GM12891 (cell line): ENCODE data around the gene TRABD2B.

Experiments used
- DNase-seq: peaks from one replicate; pipeline ENCODE4 v3.0.0; 2011; ENCODE audit warnings: low spot score; ENCODE audit not compliant: insufficient read length
- FAIRE-seq: peaks from 2 replicates; lab custom pipeline; 2011; peaks lifted over from hg19 to GRCh38; lab: Jason Lieb, UNC
- PAX5 ChIP-seq: IDR thresholded peaks from 2 replicates; pipeline ENCODE4 v1.6.1; 2011; ENCODE audit warnings: low read length, moderate library complexity, mild to moderate bottlenecking; ENCODE audit not compliant: insufficient read depth, severe bottlenecking
- POLR2A ChIP-seq: IDR thresholded peaks from 2 replicates; pipeline ENCODE4 v1.6.1; 2011; ENCODE audit warnings: low read depth, low read length, control low read depth
- POLR2AphosphoS5 ChIP-seq: IDR thresholded peaks from 2 replicates; pipeline ENCODE4 v1.6.1; 2011; ENCODE audit warnings: low read depth, low read length, control low read depth
- POU2F2 ChIP-seq: IDR thresholded peaks from 2 replicates; pipeline ENCODE4 v1.6.1; 2011; ENCODE audit warnings: low read depth, mild to moderate bottlenecking, control low read depth, low read length, moderate library complexity
- SPI1 ChIP-seq: IDR thresholded peaks from 2 replicates; pipeline ENCODE4 v1.6.1; 2011; ENCODE audit warnings: low read depth, low read length, control low read depth
- TAF1 ChIP-seq: IDR thresholded peaks from 2 replicates; pipeline ENCODE4 v1.6.1; 2011; ENCODE audit warnings: low read depth, low read length, control low read depth

Gene TRABD2B

DNA sequence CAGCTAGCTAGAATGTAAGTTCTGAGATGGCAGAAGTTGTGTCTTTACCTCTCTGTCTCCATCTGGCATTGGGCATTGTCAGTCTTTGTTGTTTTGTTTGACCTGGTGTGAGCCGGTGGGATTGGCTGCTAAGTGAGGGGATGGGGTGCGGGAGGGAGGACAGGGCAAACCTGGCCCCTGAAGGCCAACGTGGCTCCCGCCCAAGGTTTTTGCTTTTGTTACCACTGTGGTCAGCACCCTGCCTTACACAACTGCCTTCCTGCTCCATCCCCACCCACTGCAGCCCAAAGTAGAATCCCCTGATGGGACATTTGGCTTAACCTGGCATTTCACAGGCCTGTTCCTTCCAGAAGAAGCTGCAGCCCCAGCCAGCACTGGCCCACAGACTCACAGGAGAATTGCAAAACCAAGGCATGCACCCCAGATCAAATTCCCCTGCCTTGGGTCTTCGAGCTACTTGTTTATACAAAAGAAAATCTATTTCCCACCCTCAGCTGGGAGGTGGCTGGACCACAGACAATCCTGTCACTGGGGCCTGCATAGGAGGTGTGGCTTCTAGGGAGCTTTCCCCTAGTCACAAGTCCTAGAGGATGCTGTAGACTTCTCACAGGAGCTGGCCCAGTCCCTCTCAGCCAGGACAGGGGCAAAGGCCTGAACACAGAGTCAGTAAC, 147.5 kb downstream of the TRABD2B start:
- no peak for DNase-seq
- no peak for FAIRE-seq
- TF ChIP-seq POLR2AphosphoS5 (no peak), POU2F2 (no peak), POLR2A (no peak), PAX5 (no peak), SPI1 (no peak), TAF1 (no peak)

DNA sequence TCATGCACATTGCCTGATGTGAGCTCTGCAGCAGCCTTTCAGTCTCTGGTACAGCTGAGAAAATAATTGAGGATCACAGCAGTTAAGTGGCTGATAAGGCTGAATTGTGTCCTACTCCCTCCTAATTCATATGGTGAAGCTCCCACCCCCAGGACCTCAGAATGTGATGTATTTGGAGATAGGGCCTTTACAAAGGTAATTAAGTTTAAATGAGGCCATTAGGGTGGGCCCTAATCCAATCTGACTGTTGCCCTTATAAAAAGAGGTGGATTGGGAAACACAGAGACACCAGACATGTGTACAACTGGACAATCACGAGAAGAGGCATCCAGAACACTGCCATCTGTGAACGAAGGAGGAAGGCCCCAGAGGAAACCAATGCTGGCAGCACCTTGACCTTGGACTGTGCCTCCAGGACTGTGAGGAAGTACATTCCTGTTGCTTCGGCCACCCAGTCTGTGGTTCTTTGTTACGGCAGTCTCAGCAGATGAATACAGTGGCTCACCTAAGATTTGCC, 148.1 kb downstream of the TRABD2B start:
- FAIRE-seq: no peak
- DNase-seq: no peak
- TF ChIP-seq TAF1: no peak
- no peak for TF ChIP-seq POU2F2
- no peak for TF ChIP-seq SPI1
- TF ChIP-seq POLR2A: no peak

- TF ChIP-seq TAF1 (no peak), SPI1 (no peak), POU2F2 (no peak), PAX5 (no peak), POLR2AphosphoS5 (no peak)
- FAIRE-seq (no peak), DNase-seq (no peak)
Measured at GRCh38 chr1:47847763-47848162, 149.4 kb downstream of the TRABD2B start.

GRCh38 chr1:47844558-47844955, 152.6 kb downstream of the TRABD2B start:
- no peak for TF ChIP-seq POLR2AphosphoS5
- no peak for TF ChIP-seq PAX5
- TF ChIP-seq SPI1: no peak
- TF ChIP-seq TAF1: no peak
- TF ChIP-seq POU2F2: no peak
- no peak for TF ChIP-seq POLR2A
- DNase-seq (no peak), FAIRE-seq (no peak)

DNA sequence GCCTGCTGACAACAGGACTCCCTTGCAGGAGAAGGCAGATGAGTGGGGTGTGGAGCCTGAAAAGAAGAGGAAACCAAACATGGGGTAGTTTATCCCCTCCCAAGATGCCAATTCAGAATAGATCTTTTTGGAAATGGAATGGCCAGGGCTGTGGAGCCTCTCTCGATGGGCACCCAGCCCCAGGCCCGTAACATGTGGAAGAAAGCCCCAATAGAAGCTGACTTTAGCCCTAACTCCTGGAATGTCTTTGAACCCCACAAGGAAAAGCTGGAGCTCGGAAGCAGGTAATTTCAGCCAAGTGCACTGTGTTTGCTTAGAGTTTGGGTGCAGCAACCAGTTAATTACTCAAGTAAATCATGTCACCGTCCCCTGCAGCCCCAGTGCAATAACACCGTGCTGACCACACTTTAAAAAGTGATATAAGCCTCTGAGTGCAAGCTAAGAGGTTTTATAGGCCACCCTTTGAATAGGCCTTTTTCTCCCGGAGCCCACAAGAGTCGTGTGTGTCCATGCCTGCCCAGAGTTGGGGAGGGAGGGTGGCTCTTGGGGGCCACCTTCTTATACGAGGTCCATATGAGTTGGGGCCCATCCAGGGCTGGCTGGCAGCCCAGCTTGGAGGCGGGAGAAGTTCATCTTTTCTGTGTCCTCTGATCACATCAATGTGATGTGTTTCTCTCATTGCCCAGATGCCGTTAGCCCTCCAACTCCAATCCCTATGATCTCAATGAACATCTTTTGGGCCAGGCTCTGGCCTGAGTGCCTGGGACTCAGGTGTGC, 153.2 kb downstream of the TRABD2B start:
- no peak for TF ChIP-seq TAF1
- no peak for TF ChIP-seq PAX5
- TF ChIP-seq POLR2AphosphoS5: no peak
- TF ChIP-seq POLR2A: no peak
- TF ChIP-seq POU2F2: no peak
- no peak for TF ChIP-seq SPI1
- FAIRE-seq (no peak), DNase-seq (no peak)

GRCh38 chr1:47843059-47843458, 154.1 kb downstream of the TRABD2B start:
- DNase-seq (no peak), FAIRE-seq (no peak)
- TF ChIP-seq POU2F2 (no peak), SPI1 (no peak), TAF1 (no peak), POLR2A (no peak), POLR2AphosphoS5 (no peak)

DNA sequence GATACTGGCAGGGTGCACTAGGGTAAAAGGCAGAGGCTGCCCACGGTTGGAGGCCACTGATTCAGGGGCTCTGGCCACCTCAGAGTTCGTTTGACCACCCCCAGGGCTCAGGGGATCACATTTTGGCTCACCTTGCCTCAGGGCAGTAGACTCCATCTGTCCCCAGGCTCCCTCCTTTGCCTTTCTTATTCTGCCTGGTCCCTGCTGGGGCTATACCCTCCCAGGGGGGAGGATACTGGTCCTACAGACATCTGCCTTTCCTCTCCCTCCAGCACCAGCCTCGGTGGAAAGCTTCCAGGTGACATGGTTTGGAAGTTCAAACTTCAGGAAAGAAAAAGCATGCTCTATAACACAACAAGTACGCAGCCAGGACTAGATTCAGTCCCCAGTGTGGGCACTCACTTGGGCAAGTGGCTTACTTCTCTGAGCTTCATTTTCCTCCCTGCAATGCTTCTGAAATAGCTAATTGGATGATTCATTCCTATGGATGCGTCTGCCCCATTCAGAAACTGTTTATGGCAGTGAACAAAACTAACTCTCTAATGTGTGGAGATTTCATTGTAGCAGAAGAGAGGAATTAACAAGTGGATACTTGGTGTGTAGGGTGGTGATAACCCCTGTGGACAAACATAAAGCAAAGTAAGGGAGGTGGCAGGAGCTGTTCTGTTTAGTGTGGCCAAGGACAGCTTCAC, 154.8 kb downstream of the TRABD2B start:
- TF ChIP-seq POLR2AphosphoS5 (no peak), TAF1 (no peak)
- DNase-seq: no peak
- FAIRE-seq: no peak

GRCh38 chr1:47841356-47841755, 155.8 kb downstream of the TRABD2B start:
- FAIRE-seq: no peak

DNA sequence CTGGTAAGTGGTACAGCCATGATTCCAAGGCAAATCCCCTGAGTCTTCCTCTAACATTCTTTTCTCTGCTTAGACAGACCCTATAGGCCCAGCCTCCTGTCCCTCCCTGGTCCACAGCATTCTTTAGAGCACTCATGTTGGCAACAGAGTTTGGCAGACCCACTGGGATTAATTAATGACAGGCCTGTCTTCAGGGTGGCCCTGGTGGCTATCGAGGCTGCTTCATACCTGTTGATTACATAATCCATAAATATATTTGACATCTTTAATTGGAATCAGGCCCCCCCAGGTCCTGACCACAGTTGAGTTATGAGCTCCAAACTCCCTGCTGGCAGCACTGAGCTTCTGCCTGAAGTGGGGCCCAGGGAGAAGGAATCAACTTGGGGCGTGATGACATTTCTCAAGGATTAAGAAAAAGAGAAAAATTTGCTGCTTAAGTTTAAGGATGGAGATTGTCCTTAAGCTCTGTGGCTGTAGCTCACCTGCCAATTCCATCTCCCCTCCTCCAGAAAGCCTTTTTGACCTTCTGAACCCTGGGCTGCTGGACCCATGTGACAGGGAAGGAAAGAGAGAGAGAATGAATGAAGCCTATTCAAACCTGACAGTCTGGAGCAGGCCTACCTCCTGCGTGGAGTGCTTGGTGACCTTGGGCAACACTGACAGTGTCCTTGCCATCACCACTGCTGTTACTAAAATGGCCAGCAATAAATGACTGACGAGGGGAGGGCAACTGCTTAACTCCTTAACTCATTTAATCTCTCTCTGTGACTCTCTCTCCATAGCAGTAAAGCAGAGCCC, 156.6 kb downstream of the TRABD2B start:
- DNase-seq (no peak), FAIRE-seq (no peak)
- no peak for TF ChIP-seq POLR2A
- TF ChIP-seq POLR2AphosphoS5: no peak
- TF ChIP-seq TAF1: no peak
- no peak for TF ChIP-seq SPI1
- no peak for TF ChIP-seq POU2F2
- TF ChIP-seq PAX5: no peak

More at GRCh38 chr1:47841356-47841755, 155.8 kb downstream of the TRABD2B start:
- no peak for DNase-seq
- TF ChIP-seq SPI1 (no peak), TAF1 (no peak), POLR2AphosphoS5 (no peak), POU2F2 (no peak), POLR2A (no peak), PAX5 (no peak)
